ENCODE results near the gene ROR1.

- TF ChIP-seq ZNF8 (CRISPR knock-in tag; IDR thresholded peaks at IDR 0.05), result no peak
- no peak for TF ChIP-seq GLIS3 (CRISPR knock-in tag; IDR thresholded peaks at IDR 0.05)
These were observed 351.1 kb downstream of the ROR1 start for GRCh38 chr1:64124704-64125440.

Data from SK-N-SH treated with all-trans-retinoic acid at 6 μM for 48 hours (cell line).